ENCODE data around the gene DDAH1.

- TF ChIP-seq CTCF (IDR thresholded peaks at IDR 0.05; ENCODE audit: borderline replicate concordance, extremely low read depth, low read length, poor library complexity, severe bottlenecking) (no peak), EZH2 (IDR thresholded peaks at IDR 0.05; ENCODE audit: borderline replicate concordance, low read depth, low read length, severe bottlenecking) (no peak)
Measured at GRCh38 chr1:85365851-85366250, 99.1 kb downstream of the DDAH1 start.
